Measurements from ENCODE around the gene LRRC4C.

Gene LRRC4C

DNA sequence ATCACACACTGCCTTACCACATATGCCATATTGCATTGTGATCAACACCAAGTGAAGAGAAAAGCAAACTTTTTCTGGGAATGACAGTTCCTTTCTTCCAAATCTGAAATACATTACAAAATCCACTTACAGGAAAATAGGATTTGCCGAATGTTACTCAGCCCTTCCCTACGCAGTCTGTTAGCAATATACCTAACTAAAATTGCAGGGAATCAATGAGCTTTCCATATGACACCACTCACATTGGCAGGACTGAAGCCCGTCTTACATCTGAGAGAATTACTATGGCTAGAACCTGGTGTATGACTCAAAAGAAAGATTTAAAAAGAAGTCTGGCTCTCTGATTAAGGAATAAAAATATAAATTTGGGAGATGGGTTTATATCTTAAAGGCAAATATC, 136.0 kb downstream of the LRRC4C start:
- DNase-seq, result no peak

DNA sequence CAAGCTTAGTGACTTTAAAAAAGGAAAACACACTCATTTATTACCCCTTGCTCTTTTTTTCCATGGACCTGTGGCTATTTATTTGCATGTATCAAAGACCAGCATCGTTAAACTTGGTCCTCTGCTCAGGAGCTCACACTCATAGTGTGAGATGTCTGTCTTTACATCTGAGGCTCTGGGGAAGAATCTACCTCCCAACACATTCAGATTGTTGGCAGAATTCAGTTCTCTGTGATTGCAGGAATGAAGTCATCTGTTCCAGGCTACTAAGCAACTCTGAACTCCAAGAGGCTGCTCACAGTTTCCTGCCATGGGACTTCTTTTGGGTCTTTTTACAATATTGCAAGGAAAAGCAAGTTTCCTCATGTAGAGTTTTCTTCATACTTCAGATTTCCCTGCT, 138.8 kb downstream of the LRRC4C start:
- DNase-seq, result no peak

DNA sequence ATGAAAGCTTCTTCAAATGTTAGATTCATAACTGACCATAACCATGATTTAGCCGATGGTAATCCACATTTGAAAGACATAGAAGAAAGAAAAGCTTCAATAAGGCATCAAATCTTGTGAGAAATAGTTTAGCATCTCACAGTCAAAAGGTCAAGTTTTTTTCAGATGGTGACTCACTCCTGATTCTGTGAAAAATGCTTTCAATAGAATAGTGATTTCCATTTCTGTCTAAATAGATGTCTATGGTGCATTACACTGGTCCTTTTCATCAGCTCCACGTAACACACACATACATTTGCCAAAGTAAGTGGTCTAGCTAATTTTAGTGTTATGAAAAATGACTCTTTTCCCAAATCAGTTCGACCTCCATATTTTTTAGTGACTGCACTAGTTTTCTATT, 139.2 kb downstream of the LRRC4C start:
- DNase-seq, result no peak

DNA sequence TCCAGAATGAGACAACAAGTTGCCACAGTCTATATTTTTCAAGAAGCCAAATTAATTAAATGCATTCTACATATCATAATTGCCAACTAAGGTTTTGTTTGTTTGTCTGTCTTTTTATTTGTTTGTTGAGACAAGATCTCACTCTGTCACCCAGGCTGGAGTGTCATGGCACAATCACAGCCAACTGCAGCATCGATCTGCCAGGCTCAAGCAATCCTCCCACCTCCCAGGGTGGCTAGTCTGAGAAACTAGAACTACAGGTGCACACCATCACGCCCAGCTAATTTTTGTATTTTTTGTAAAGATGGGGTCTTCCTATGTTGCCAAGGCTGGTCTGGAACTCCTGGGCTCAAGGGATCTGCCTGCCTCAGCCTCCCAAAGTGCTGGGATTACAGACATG, 140.0 kb downstream of the LRRC4C start:
- DNase-seq, result no peak

DNA sequence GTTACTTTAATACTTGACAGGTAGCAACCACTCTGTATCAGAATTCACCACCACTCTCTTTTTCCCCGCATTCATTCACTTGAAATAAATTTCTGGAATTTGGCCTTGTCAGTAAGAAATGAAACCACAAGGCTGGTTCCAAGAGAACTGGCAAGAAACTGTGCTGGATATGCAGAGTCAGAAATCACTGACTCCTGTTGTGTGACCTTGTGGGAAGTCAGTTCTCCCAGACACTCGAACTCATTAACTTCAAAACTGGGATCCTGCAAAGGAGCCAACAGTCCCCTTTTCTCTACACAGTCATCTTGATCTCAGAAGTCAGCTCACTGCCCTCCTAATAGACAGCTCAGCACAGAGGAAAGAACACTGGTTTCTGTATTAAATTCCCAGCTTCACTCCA, 142.7 kb downstream of the LRRC4C start:
- no peak for DNase-seq

DNA sequence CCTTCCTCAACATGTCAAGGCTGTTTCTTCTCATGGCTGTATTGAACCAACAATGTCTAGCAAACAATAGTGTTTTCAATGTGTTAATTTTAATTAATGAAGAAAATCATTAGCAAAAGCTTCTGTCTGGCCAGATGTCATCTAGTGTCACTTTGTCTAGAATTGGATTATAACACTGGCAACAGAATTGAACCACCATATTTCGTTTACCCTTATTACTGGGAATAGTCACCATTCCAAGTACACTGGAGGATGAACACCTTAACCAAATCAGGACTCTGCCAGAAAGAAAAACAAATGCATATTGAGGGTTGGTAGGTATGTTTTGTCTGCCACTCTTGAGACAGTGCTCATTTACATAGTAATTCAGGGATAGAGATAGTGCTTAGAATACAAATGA, 146.2 kb downstream of the LRRC4C start:
- no peak for DNase-seq

DNA sequence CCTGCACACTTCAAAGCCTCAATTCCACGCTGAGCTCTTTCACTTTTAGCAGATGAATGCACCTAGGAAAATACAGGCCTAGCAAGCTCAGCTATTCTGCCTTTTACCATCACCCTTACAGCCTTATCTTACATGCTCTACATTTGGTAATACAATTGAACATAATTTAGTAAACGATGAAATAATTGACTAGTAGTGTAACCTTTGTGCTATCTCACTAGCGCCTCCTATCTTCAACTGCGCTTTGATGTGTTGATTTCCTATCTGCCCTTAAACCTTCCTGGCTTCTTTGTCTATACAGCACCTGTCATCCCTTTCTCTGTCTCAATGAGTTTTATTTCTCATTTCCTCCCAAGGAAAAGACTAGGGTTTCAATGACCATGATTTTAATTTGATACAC, 149.7 kb downstream of the LRRC4C start:
- no peak for DNase-seq

DNA sequence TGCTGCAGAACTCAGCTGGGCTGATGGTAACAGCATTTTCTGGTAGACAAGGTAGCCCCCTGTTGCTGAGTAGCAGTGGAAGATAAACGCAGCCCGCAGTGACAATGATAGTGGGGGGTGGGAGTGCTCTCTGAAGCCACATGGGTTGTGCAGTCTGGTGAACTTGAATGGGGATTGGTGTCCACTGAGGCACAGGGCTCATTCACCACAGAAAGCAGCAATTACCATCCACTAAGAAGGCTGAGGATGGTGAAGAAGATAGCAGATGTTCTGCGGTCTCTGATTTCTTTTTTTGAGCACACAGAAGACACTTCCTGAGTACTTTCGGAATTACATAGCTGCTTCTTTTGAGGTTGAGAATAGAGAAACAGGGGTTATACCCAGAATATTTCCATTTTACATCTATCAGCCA, 150.3 kb downstream of the LRRC4C start:
- DNase-seq, result no peak

DNA sequence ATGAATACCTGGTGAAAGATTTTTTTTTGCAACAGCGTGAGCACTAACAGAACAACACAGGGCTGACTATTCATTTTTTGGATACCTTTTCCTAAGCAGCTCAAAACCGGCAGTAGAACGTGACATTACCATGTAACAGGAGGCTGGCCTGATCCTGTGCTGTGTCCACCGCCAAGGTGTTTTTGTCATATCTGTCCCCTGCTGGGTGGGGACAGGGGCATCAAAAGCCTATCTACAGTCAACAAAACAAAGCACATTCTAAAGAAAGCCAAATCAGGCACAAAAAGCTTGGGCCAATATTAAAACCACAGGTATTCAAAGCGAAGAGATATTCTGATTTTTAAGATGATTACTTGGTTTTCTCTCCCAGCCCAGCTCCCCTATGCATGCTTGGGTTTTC, 151.2 kb downstream of the LRRC4C start:
- no peak for DNase-seq

DNA sequence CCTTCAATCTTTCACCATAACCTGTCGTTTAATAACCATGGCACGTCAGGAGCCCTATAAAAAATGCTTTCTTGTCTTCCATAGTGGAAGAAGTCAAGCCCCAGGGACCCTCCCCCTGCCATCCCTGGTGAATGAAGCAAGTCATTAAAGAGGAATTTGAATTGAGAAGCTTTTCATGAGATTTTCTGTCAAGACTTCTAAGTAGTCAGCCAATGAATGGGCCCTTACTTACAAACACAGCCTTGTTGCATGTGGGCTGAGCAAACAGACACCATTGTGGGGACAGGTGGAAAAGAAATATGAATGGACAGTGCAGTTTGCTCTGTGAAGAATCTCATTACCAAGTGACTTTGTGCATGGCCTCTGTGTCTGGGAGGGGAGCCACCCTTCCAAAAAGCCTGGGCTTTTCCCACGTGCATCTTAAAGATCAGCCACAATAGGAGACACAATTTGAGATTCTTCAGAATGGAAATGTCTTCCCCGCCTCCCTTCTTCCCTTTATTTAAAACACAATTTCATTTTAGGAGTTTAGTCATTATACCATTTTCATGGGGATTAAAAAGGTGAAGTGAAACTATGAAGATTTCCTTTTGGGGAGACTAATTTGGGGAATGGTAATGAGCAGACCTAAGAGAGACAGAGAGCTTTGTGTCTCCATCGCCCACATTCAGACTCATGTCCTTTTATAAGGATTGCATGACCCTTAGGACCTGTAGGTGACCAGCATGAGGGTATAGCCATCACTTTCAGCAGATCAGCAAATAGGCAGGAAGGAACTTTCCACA, 152.0 kb downstream of the LRRC4C start:
- no peak for DNase-seq

DNA sequence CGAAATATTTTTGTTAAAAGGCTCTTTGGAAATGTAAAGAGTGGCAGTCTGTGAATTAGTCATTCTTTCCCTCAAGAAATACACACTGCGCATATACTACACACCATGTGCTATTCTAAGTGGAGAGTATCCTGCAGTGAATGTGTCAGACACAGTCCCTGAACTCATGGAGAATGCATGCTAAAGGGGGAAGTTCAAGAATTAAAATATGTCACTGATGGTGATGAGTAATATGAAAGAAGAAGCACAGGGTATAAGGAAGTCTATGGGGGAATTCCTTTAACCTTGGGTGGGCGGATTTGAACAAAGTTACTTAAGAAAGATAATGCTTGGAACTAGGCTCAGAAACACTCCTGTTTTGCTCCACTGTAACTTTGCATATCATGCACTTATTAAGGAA, 153.0 kb downstream of the LRRC4C start:
- DNase-seq, result no peak

DNA sequence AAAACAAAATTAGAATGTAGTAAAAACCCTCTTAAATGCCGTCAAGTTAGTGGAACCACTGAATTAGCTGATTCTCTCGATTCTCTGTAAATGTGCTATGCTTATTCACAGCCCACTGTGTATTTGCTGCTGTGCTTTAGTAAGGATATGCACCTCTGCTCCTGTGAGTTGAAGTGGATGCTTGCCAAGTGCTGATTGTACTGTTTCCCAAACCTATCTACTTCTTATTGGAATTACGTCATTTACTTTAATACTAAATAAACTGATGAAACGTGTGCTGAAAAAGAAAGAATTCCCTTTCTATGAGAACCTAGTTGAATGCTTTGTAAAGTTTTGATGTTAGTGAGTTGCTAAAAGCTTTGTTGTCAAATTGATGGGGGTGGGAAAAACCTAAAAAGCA, 158.4 kb downstream of the LRRC4C start:
- no peak for DNase-seq

DNA sequence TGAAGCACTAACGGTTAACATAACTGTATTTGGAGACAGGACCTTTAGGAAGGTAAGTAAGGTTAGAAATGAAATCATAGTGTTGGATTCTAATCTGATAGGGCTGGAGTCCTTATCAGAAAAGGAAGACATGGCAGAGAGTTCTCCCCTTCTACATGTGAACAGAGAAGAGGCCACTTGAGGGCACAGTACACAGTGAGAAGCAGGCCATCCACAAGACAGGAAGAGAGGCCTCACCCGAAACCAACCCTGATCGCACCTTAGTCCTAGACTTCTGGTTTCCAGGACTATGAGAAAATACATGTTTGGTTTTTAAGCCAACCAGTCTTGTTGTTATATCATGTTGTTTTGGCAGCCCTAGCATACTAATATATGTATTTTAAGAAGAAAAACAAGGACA, 170.0 kb downstream of the LRRC4C start:
- DNase-seq, result no peak

DNA sequence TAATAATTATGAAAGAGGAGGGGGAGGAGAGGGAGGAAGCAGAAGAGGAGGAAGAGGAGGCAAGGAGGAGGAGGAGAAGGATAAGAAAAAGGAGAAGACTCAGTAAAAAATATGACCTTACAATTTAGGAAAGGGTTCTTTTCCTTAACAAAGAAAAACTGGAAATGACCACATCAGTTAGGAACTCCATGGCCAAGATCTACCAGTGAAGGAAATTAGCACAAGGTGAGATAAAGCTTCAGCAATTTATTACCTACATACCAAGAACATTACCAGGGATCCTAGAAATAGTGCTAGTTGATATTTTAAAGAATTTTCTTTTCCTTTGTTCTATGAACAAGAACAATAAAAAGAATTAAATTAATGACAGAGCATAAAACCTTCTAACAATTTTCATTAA, 172.7 kb downstream of the LRRC4C start:
- no peak for DNase-seq

DNA sequence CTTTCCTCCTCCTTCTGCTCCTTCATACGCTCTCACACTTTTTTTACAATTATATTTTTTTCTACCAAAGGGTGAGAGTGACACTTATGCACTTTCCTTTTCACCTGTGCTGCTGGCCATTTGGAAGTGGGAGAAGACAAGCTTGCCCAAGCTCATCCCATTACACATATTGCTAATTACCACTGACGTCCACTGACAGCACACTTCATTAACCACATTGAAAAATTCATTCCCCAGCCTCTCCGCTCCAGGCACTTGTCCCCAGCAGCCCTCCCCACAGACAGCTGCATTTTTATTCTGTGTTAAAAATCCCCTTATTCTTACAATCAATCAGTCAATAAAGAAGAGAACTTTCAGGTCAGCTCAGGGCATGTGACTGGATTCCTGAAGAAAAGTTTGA, 175.1 kb downstream of the LRRC4C start:
- DNase-seq, result no peak

DNA sequence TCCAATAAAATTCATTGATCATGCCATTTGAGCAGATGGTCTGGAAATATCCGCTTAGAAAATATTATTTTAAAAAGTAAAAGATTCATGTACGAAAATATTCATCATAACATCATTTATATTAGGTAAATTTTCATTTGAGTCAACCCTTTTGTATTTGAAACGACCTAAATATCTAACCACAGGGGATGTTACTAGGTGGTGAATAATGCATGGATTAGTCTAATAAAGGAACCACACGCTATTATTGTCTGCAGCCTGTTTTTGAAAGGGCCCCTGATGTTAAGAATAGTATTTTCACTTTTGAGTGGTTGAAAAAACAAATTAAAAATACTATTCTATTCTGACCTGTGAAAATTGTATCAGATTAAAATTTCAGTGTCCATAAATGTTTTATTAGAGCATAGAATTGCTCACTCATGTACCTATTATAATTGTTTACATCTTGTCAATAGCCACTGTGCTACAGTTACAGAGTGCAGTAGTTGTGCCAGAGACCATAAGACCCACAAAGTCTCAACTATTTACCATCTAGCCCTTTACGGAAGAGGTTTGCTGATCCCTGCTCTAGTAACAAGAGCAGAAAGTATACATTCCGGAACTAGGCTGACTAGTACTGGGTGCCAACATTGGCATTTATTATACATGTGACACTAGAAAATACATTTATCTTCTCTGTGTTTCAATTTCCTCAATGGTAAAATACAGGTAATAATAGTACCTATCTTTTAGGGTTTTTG, 176.1 kb downstream of the LRRC4C start:
- no peak for DNase-seq

DNA sequence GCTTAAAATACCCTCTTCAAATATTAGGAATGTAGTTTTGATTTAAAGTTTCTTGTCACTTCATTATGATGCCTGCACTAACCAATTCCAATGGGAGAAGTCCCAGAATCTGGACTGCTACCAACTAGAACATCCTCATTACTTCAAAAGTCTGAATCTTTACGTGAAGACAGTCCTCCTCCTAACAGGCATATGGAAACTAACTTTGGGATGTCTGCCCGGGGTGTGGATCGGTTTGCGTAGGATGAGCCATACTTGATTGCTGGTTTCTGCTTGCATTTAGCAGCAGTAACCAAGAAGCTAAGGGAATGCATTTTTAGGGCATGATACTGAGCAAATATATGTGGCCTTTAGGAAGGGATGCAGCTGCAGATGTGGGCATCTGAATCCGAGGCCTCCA, 177.1 kb downstream of the LRRC4C start:
- no peak for DNase-seq

DNA sequence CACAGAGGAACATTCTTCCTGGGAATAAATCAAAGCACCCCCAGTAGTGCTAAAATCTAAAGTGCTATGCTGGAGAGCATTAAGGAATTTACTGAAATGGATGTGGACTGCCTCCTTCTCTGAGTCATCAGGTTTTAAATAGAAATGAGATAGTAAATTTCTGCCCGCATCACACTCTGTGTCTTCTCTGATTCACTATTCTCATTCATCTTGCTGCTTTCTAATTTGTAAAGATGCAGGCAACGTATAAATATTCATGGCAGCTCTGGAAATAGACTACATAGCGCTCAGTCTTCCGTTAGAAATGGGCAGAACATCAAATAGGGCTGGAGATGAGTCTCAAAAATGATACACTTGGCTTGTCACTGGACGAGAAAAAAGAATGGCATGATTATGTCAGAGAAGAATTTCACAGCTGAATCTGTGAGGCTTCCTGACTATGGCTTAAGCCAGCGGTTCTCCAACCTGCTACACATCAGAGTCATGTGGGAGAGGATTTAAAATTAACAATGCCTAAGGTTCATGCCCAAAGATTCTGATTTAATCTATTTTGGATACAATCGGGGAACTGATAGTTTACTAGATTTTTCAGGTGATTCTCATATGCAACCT, 178.2 kb downstream of the LRRC4C start:
- no peak for DNase-seq

DNA sequence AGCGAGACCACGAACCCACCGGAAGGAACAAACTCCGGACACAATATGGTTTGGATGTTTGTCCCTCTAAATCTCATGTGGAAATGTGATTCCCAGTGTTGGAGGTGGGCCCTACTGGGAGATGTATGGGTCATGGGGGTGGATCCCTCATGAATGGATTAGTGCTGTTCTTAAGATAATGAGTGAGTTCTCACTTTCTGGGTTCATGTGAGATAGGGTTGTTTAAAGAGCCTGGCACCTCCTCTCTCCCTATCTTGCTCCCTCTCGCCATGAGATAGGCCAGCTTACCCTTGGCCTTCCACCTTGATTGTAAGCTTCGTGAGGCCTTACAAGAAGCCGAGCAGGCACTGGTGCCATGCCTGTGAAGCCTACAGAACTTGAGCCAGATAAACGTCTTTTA, 184.6 kb downstream of the LRRC4C start:
- DNase-seq, result no peak

DNA sequence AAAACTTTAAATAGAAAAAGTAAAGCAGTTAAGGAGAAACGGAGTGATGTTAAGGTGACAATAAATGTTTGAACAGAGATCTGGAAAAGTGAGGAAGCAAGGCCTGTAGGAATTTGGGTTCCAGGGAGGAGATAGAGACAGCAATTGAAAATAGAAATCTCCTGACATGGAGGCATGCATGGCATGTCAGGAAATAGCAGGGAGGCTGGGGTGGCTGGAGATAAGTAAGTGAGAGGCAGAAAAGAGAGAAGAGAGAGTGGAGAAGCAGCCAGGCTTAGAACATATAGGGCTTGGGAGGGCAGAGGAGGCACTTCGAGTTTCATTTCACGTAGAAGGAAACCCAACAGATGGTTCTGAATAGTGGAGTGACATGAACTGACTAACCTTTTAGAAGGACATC, 185.5 kb downstream of the LRRC4C start:
- no peak for DNase-seq

DNA sequence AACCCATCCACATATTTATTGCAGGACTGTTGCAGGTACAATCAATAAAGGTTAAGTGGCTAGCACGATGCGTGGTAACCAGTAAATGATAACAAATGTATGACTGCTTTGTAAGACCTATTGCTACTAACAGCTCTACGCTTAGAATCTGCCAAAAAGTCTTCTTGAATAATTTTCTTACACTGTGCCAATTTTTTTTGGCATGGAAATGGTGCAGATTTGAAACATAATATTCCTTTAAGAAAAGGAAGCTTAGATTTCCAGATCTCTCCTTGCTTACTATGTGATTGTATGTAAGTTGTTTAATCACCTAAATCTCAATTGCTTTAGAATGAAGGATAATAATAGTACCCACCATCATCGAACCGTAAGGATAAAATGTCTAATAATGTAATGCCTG, 192.0 kb downstream of the LRRC4C start:
- DNase-seq, result no peak

DNA sequence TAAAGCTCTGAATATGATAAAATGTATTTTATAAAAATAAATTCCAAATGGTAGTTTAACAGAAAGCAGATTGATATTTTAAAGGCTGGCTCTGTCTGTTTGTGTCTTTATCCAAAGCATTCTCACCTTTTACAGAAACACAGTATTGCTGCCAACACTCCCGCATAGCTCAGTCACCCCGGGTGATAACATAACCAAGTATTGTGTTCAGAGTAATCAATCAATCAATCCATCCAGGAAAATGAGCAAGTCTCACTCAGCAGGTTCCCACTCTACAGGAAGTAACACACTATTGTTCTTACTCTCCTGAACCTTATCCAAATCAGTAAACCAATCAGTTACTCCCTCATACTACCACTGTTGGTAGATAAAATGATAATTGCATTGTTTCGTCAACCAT, 203.4 kb downstream of the LRRC4C start:
- no peak for DNase-seq

DNA sequence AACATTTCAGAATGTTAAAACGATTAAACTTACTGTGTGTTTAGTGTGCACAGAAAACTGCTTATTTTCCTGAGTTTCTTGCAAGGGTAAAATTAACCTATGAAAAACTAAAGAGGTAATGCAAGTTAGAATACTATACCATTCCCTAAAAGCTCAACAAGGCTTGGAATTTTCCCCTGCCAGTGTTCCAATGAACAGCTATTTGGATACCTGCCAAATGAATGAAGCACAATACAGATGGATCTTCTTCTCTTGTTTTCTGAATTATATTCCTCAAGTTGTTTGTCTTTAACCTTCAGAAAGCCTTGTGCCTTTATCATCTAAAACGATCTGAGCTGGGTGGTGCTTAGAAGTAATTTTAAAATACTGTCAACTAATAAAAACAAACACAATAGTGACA, 204.5 kb downstream of the LRRC4C start:
- DNase-seq, result no peak

DNA sequence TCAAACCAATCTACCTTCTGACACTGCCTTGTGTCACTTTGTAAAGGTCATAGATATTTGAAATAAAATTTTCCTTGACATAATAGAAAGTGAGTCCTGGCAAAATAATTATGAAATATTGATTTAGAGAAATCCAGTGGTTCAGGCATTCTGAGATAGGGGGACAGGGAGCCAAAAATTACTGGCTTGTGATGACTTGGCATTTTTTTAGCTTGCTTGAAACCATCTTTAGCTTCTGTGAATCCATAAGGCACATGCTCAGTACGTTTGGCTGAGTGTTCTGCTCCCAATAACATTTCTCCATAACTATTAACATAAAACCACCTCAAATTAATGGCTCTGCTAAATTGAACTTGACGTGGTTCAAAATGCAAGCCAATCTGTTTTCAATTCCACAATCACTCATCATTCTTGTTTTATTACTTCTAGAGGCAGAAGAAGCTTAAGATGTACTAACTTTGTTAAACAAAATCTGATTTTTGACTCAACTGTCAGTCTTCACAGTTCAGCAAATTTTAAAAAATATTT, 209.0 kb downstream of the LRRC4C start:
- no peak for DNase-seq

All from NCI-H1092 (cell line).